AG04449 (cell line): ENCODE measurements around the gene BCAR3.
"Not testable (repeated sequence)": the region's sequence is repeated elsewhere in the genome, so short reads cannot be mapped to it uniquely, and the experiment has no call there.

Source experiments
- CTCF ChIA-PET: fragments of 350-600 bp; formaldehyde crosslinking; extraction: SDS; loops from one replicate; lab custom pipeline; 2021; ENCODE audit warnings: antibody characterized with exemption; lab: Yijun Ruan, JAX
- POLR2A ChIA-PET: fragments of 400-600, 350-600 bp; formaldehyde crosslinking; extraction: SDS; loops from one replicate; lab custom pipeline; 2020; ENCODE audit warnings: antibody characterized with exemption, inconsistent platforms; lab: Yijun Ruan, JAX
- DNase-seq: peaks from one replicate; pipeline ENCODE4 v3.0.0-alpha.2; 2010; ENCODE audit warnings: low read depth, low spot score
- H3K4me3 ChIP-seq: 2 replicates; pipeline ENCODE4 v1.5.1; 2011; ENCODE audit warnings: low read depth, mild to moderate bottlenecking, control low read depth, low read length
- TF ChIP-seq, protein P1 (sequence below): IDR thresholded peaks from one replicate; pipeline ENCODE4 v1.5.1; 2011; ENCODE audit warnings: mild to moderate bottlenecking, moderate library complexity, low read length, control low read depth, inconsistent platforms; ENCODE audit not compliant: insufficient read depth; ENCODE audit errors: missing control alignments

The BCAR3 gene

DNA sequence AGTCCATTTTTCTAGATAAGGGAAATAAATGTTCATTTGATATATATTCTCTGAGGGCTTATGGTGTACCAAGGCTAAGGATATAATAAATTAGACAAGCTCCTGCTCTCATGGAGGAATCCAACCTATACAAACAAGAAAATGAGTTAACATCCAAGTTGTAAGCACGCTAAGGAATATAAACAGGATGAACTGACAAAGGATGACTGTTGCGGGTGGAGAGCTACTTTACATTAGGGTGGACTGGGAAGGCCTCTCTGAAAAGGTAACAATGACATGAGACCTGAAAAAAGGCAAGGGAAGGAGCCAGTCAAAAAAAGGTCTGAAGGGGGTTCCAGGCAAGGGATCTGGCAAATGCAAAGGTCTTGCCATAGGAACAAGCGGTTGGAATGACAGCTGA is 3.1 kb downstream of the BCAR3 start:
- ChIA-PET CTCF (interaction anchor here (0.8 to 3.7 kb wide), 12 partner anchors 11 to 166 kb away, joined by 3 to 27 read pairs (median 3); no protein-coding TSS in a partner anchor), POLR2A (interaction anchor here (0.6 to 0.8 kb wide), 2 partner anchors 55 to 98 kb away, joined by 3 read pairs; no protein-coding TSS in a partner anchor)
- no peak overlapping the region for H3K4me3 ChIP-seq
- DNase-seq: no peak
- TF ChIP-seq, protein P1, sequence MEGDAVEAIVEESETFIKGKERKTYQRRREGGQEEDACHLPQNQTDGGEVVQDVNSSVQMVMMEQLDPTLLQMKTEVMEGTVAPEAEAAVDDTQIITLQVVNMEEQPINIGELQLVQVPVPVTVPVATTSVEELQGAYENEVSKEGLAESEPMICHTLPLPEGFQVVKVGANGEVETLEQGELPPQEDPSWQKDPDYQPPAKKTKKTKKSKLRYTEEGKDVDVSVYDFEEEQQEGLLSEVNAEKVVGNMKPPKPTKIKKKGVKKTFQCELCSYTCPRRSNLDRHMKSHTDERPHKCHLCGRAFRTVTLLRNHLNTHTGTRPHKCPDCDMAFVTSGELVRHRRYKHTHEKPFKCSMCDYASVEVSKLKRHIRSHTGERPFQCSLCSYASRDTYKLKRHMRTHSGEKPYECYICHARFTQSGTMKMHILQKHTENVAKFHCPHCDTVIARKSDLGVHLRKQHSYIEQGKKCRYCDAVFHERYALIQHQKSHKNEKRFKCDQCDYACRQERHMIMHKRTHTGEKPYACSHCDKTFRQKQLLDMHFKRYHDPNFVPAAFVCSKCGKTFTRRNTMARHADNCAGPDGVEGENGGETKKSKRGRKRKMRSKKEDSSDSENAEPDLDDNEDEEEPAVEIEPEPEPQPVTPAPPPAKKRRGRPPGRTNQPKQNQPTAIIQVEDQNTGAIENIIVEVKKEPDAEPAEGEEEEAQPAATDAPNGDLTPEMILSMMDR: no peak

DNA sequence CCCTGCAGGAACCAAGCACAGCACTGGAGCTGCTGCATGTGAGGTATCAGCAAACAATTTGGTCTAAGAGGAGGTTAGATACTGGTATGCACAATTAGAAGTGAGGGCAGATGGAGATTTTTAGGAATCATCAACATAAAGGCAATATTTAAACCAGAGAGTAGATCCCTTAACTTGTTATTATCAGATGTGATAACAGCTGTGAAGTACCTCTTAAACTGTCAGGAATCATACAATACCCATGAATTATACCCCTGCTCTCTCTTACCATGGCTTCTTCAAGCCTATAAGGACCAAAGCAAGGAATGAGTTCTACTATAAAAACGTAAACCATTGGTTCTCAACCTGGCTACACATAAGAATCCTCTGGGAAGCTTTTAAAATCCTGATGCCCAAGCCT is 3.9 kb downstream of the BCAR3 start:
- H3K4me3 ChIP-seq: no peak overlapping the region
- DNase-seq: no peak
- ChIA-PET POLR2A (no interaction called here), CTCF (interaction anchor here (0.8 to 3.7 kb wide), 9 partner anchors 10 to 373 kb away, joined by 3 to 27 read pairs (median 4); no protein-coding TSS in a partner anchor)
- TF ChIP-seq, protein P1: no peak

DNA sequence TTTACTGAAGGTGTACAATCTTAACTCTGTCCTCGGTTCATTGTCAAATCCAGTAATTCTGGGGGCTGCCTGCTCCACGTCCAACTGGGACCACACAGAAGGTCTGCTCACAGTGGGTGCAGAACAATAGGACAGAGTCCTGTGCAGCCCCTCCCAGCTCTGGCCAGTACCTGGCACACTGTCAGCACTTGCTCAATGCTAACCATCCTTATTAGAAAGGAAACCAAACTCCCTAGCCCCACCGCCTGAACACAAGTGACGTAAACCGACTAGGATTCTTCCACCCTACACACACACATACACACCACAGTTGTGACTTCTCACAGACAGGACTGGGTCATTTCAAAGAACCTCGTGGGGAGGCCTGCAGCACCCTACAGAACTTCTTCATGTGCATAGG is 5.2 kb downstream of the BCAR3 start:
- TF ChIP-seq, protein P1: no peak
- no peak for DNase-seq
- no peak overlapping the region for H3K4me3 ChIP-seq
- ChIA-PET CTCF (interaction anchor here (0.8 to 1.9 kb wide), 2 partner anchors 46 to 168 kb away, joined by 3 to 6 read pairs; no protein-coding TSS in a partner anchor), POLR2A (interaction anchor here (1.2 kb wide), 1 partner anchor 9 kb away, joined by 5 read pairs; no protein-coding TSS in a partner anchor)

DNA sequence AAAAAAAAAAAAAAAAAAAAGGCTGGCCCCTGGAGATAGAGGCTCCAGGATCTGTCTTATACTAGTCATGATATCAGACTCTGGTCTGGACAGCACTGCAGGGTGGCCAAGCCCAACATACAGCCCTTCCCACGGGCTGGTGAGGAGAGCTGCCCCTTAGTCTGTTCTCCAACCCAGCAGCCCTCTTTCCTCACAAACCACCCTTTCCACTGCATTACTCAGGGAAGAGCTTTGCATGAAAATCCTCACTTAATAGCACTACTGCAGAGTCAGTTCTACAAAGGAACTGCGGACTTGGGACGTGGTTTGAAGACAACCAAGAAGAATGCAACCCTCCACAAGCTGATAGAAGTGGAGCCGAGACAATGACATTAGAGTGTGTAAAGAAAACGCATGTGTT is 5.7 kb downstream of the BCAR3 start:
- TF ChIP-seq, protein P1: no peak
- ChIA-PET POLR2A (interaction anchor here (1.2 kb wide), 1 partner anchor 8 kb away, joined by 5 read pairs; no protein-coding TSS in a partner anchor), CTCF (interaction anchor here (0.8 to 1.9 kb wide), 5 partner anchors 17 to 169 kb away, joined by 3 to 6 read pairs (median 3); no protein-coding TSS in a partner anchor)
- H3K4me3 ChIP-seq: no peak overlapping the region
- DNase-seq: no peak

DNA sequence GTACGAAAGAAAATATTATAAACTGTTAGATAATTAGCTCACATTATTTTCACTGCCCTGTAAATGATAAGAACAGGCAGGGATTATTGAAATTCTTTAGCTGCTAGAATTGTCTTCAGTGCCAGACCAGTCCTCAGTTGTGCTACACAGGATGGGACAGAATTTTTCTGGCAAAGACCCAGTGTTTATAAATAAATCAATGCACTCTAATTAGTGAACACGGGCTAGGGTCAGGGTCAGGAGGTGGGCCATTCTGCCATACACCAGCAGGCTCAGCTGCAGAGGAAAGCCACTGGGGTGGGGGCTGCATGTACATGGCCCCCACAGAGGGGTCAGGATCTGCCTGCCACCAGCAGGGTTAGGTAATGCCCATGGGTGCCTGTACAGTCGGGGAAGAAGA is 6.4 kb downstream of the BCAR3 start:
- POLR2A ChIA-PET: interaction anchor here (1.2 kb wide), 1 partner anchor 8 kb away, joined by 5 read pairs; no protein-coding TSS in a partner anchor
- TF ChIP-seq, protein P1: no peak
- CTCF ChIA-PET: interaction anchor here (0.8 to 1.9 kb wide), 6 partner anchors 13 to 169 kb away, joined by 3 to 6 read pairs (median 3); no protein-coding TSS in a partner anchor
- no peak overlapping the region for H3K4me3 ChIP-seq
- DNase-seq: no peak

DNA sequence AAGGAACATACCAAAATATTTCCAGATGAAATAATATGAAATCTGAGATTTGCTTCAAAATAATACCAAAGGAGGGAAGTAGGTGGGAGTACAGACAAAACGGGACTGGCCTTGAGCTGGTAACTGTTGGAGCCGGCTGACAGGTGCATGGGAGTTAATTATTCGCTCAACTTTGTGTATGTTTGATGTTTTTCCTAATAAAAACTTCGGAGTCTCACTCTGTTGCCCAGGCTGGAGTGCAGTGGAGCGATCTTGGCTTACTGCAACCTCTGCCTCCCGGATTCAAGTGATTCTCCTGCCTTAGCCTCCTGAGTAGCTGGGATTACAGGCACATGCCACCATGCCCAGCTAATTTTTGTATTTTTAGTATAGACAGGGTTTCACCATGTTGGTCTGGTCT is 7.6 kb downstream of the BCAR3 start:
- ChIA-PET POLR2A (interaction anchor here (0.7 kb wide), 1 partner anchor 64 kb away, joined by 4 read pairs; no protein-coding TSS in a partner anchor), CTCF (interaction anchor here (0.8 to 17.0 kb wide), 4 partner anchors 43 to 140 kb away, joined by 3 to 159 read pairs (median 4); no protein-coding TSS in a partner anchor)
- not testable (repeated sequence) for DNase-seq, H3K4me3 ChIP-seq
